PFSK-1 (cell line): ENCODE data around the gene NEIL3.

Source experiments
- POLR2AphosphoS5 ChIP-seq: IDR thresholded peaks from 2 replicates; pipeline ENCODE4 v1.6.1; 2012; ENCODE audit warnings: low read depth, mild to moderate bottlenecking, control low read depth, low read length, moderate library complexity
- TAF1 ChIP-seq: IDR thresholded peaks from 2 replicates; pipeline ENCODE4 v1.6.1; 2012; ENCODE audit warnings: low read length, control low read depth, borderline replicate concordance; ENCODE audit not compliant: insufficient read depth

- TF ChIP-seq POLR2AphosphoS5 (no peak), TAF1 (no peak)
Observed at GRCh38 chr4:177408023-177408422, 98.3 kb downstream of the NEIL3 start.
